VCaP (cell line): ENCODE data around the gene PARVB.

Experiments
- H3K27ac ChIP-seq: fragments of 450-650 bp; 2 replicates; pipeline ENCODE4 v1.5.1; 2017
- CTCF ChIP-seq: fragments of 450-650 bp; conservative IDR thresholded peaks from 2 replicates; pipeline ENCODE4 v1.5.1; 2017; ENCODE audit warnings: mild to moderate bottlenecking, moderate library complexity

PARVB gene

GRCh38 chr22:44133161-44133560 lies 109.1 kb downstream of the PARVB start:
- H3K27ac ChIP-seq: no peak overlapping the region
- no peak for TF ChIP-seq CTCF

GRCh38 chr22:44133901-44134571 lies 109.9 kb downstream of the PARVB start:
- H3K27ac ChIP-seq: no peak overlapping the region
- TF ChIP-seq CTCF: no peak

GRCh38 chr22:44136112-44136511 lies 112.0 kb downstream of the PARVB start:
- TF ChIP-seq CTCF: no peak
- H3K27ac ChIP-seq: no peak overlapping the region

- no peak overlapping the region for H3K27ac ChIP-seq
- no peak for TF ChIP-seq CTCF
Observed at GRCh38 chr22:44136786-44137185, 112.7 kb downstream of the PARVB start.

GRCh38 chr22:44137415-44137814 lies 113.3 kb downstream of the PARVB start:
- TF ChIP-seq CTCF: no peak
- H3K27ac ChIP-seq: no peak overlapping the region

- TF ChIP-seq CTCF: no peak
- H3K27ac ChIP-seq: no peak overlapping the region
Observed at GRCh38 chr22:44139773-44140172, 115.7 kb downstream of the PARVB start.

GRCh38 chr22:44142421-44143104 lies 118.5 kb downstream of the PARVB start:
- no peak overlapping the region for H3K27ac ChIP-seq
- TF ChIP-seq CTCF: no peak
